ENCODE data around the gene ZNF668. TPM values are rescaled to one million over a fixed set of nuclear protein-coding genes. Genes with fewer than 3 reads are reported as not detected.

The ZNF668 gene
- total RNA-seq, 4 donors from 2014 or later = 10.0 to 19.2 (median 12.6) TPM

- WGBS, 2 donors = 84 to 86% methylated on average over 13 of the region's 13 CpGs
- TF ChIP-seq POLR2A (IDR thresholded peaks at IDR 0.05) (no peak), CTCF (IDR thresholded peaks at IDR 0.05) (no peak)
- DNase-seq (ENCODE audit: low spot score in 2 of 2) = no peak
- intact Hi-C loops (cut with DNase I; ENCODE audit: low total_unique reads) = no loop called here
- H3K4me3 ChIP-seq (ENCODE audit: low read depth, poor library complexity, severe bottlenecking) = no peak overlapping the region
Measured at GRCh38 chr16:31079342-31079944, 5.4 kb upstream of the ZNF668 start.

- no peak overlapping the region for H3K4me3 ChIP-seq (ENCODE audit: low read depth, poor library complexity, severe bottlenecking)
- no peak for DNase-seq (ENCODE audit: low spot score in 2 of 2)
- TF ChIP-seq POLR2A (IDR thresholded peaks at IDR 0.05) (no peak), CTCF (IDR thresholded peaks at IDR 0.05) (no peak)
- intact Hi-C loops (cut with DNase I; ENCODE audit: low total_unique reads) = no loop called here
- WGBS, 2 donors = 89 to 94% methylated on average over 15 of the region's 15 CpGs
Measured at GRCh38 chr16:31078597-31079341, 4.7 kb upstream of the ZNF668 start.

- WGBS, 2 donors = 91 to 95% methylated on average over 28 to 29 of the region's 30 CpGs
- DNase-seq (ENCODE audit: low spot score in 2 of 2) = no peak
- intact Hi-C loops (cut with DNase I; ENCODE audit: low total_unique reads) = no loop called here
- no peak overlapping the region for H3K4me3 ChIP-seq (ENCODE audit: low read depth, poor library complexity, severe bottlenecking)
- TF ChIP-seq CTCF (IDR thresholded peaks at IDR 0.05) = no peak
- no peak for TF ChIP-seq POLR2A (IDR thresholded peaks at IDR 0.05)
Measured at GRCh38 chr16:31077592-31078396, 3.8 kb upstream of the ZNF668 start.

GRCh38 chr16:31077024-31077423, 3.0 kb upstream of the ZNF668 start:
- 92 to 93% methylated on average over 13 of the region's 13 CpGs for WGBS, 2 donors
- DNase-seq (ENCODE audit: low spot score in 2 of 2) = no peak
- TF ChIP-seq POLR2A (IDR thresholded peaks at IDR 0.05) = no peak
- no peak for TF ChIP-seq CTCF (IDR thresholded peaks at IDR 0.05)
- intact Hi-C loops (cut with DNase I; ENCODE audit: low total_unique reads) = no loop called here
- no peak overlapping the region for H3K4me3 ChIP-seq (ENCODE audit: low read depth, poor library complexity, severe bottlenecking)

- no peak for DNase-seq (ENCODE audit: low spot score in 2 of 2)
- TF ChIP-seq CTCF (IDR thresholded peaks at IDR 0.05) (no peak), POLR2A (IDR thresholded peaks at IDR 0.05) (no peak)
- intact Hi-C loops (cut with DNase I; ENCODE audit: low total_unique reads) = no loop called here
- H3K4me3 ChIP-seq (ENCODE audit: low read depth, poor library complexity, severe bottlenecking) = no peak overlapping the region
- 68 to 81% methylated on average over 8 to 16 of the region's 16 CpGs for WGBS, 2 donors
Measured at GRCh38 chr16:31076319-31076718, 2.3 kb upstream of the ZNF668 start.
